GM19468 (cell line): ENCODE results near the gene CLDN9.

Experiments
- ATAC-seq: cut with Tn5 transposase; IDR thresholded peaks from one replicate; pipeline ENCODE4 v1.9.1; 2021; ENCODE audit warnings: mild to moderate bottlenecking, moderate library complexity, moderate number of reproducible peaks; ENCODE audit not compliant: unreplicated experiment; ENCODE audit errors: extremely low read depth

The CLDN9 gene

GRCh38 chr16:3012828-3013420 lies at the start of gene CLDN9:
Gene CLDN9 (plus strand): TSS chr16:3012923. CDS start chr16:3013363, 440 bp downstream.
- ATAC-seq: no peak

GRCh38 chr16:2963074-2963722 lies 49.5 kb upstream of the CLDN9 start:
- no peak for ATAC-seq

- ATAC-seq: no peak
Measured at GRCh38 chr16:2963723-2964474, 48.8 kb upstream of the CLDN9 start, which contains the start of gene KREMEN2. Gene KREMEN2 (plus strand): TSS chr16:2964275. CDS start chr16:2964521, 246 bp downstream.

- no peak for ATAC-seq
Measured at GRCh38 chr16:2964475-2965336, 48.0 kb upstream of the CLDN9 start.

GRCh38 chr16:2966043-2966807 lies 46.5 kb upstream of the CLDN9 start:
- ATAC-seq: no peak

GRCh38 chr16:2966808-2967191 lies 45.9 kb upstream of the CLDN9 start:
- ATAC-seq: no peak

GRCh38 chr16:2967211-2967631 lies 45.5 kb upstream of the CLDN9 start:
- ATAC-seq: no peak

- no peak for ATAC-seq
Measured at GRCh38 chr16:2967721-2968161, 45.0 kb upstream of the CLDN9 start.

GRCh38 chr16:2968368-2968737 lies 44.4 kb upstream of the CLDN9 start:
- ATAC-seq: no peak

GRCh38 chr16:2968738-2969544 lies 43.8 kb upstream of the CLDN9 start, which contains the start of gene PAQR4:
Gene PAQR4 (plus strand): TSS chr16:2969348. CDS start chr16:2969675, 327 bp downstream.
- peak; percentile 62 for ATAC-seq

GRCh38 chr16:2969545-2970521 lies 42.9 kb upstream of the CLDN9 start:
- no peak for ATAC-seq

- ATAC-seq: no peak
Measured at GRCh38 chr16:2970563-2970962, 42.2 kb upstream of the CLDN9 start.

- ATAC-seq: no peak
Measured at GRCh38 chr16:2971134-2971984, 41.4 kb upstream of the CLDN9 start.

GRCh38 chr16:2971985-2972784 lies 40.5 kb upstream of the CLDN9 start:
- ATAC-seq: no peak

- ATAC-seq: no peak
Measured at GRCh38 chr16:2973093-2973492, 39.6 kb upstream of the CLDN9 start.
